ENCODE results near the gene OR14A16. TPM values are rescaled to one million over a fixed set of nuclear protein-coding genes. Genes with fewer than 3 reads are reported as not detected.

Gene OR14A16
- total RNA-seq, 2 experiments from 2014 or later, result not detected

GRCh38 chr1:247843411-247843810, 19.5 kb upstream of the OR14A16 start:
- H3K36me3 ChIP-seq (ENCODE audit: insufficient read depth, low read length), result no peaks in the 10 kb centered on the region
- H3K4me3 Mint-ChIP-seq, result no peak overlapping the region
- ATAC-seq (ENCODE audit: poor library complexity) (no peak), DNase-seq (no peak)
- no peak overlapping the region for H3K27ac Mint-ChIP-seq
- H3K9me3 Mint-ChIP-seq, result no peaks in the 10 kb centered on the region
- H3K4me1 Mint-ChIP-seq (ENCODE audit: low read depth), result no peaks in the 10 kb centered on the region
- ChIA-PET CTCF (no interaction called here), POLR2A (no interaction called here)
- H3K27me3 Mint-ChIP-seq, result no peaks in the 10 kb centered on the region
- no peak overlapping the region for H3K4me3 ChIP-seq (ENCODE audit: low read length)
- H3K27me3 ChIP-seq (ENCODE audit: control insufficient read depth in 1 of 2, insufficient read depth in 2 of 2, low read length in 2 of 2), result no peaks in the 10 kb centered on the region
- no peaks in the 10 kb centered on the region for H3K36me3 Mint-ChIP-seq (ENCODE audit: low read depth)
- no peaks in the 10 kb centered on the region for H3K4me1 ChIP-seq (ENCODE audit: insufficient read depth, low read length)
- no peak for TF ChIP-seq CTCF (IDR thresholded peaks at IDR 0.05)
- H3K27ac ChIP-seq (ENCODE audit: low read depth in 1 of 2, low read length in 2 of 2), result no peak overlapping the region
- peaks cover 0 to 8% of the 10 kb centered on the region in 2 experiments for H3K9me3 ChIP-seq (ENCODE audit: control insufficient read depth in 1 of 2, insufficient read depth in 1 of 2, low read length in 2 of 2)
- intact Hi-C loops (cut with DNase I, micrococcal nuclease), result no loop called here

GRCh38 chr1:247841796-247842195, 17.9 kb upstream of the OR14A16 start, which contains the start of gene OR11L1:
TSS of gene OR11L1 (minus strand) at chr1:247841896. CDS start at chr1:247841896, 0 bp downstream.
- H3K36me3 Mint-ChIP-seq (ENCODE audit: low read depth), result no peaks in the 10 kb centered on the region
- no peaks in the 10 kb centered on the region for H3K27me3 Mint-ChIP-seq
- POLR2A ChIA-PET, result no interaction called here
- no peaks in the 10 kb centered on the region for H3K9me3 Mint-ChIP-seq
- no peaks in the 10 kb centered on the region for H3K27me3 ChIP-seq (ENCODE audit: control insufficient read depth in 1 of 2, insufficient read depth in 2 of 2, low read length in 2 of 2)
- no peak within 1 kb of the TSS for H3K4me3 Mint-ChIP-seq
- H3K27ac ChIP-seq (ENCODE audit: low read depth in 1 of 2, low read length in 2 of 2), result no peak within 1 kb of the TSS
- no peaks in the 10 kb centered on the region for H3K4me1 ChIP-seq (ENCODE audit: insufficient read depth, low read length)
- no peak for ATAC-seq (ENCODE audit: poor library complexity)
- H3K9me3 ChIP-seq (ENCODE audit: control insufficient read depth in 1 of 2, insufficient read depth in 1 of 2, low read length in 2 of 2), result peaks cover 0 to 8% of the 10 kb centered on the region in 2 experiments
- DNase-seq, result no peak
- no peak within 1 kb of the TSS for H3K4me3 ChIP-seq (ENCODE audit: low read length)
- CTCF ChIA-PET, result no interaction called here
- no peaks in the 10 kb centered on the region for H3K36me3 ChIP-seq (ENCODE audit: insufficient read depth, low read length)
- no peak within 1 kb of the TSS for H3K27ac Mint-ChIP-seq
- intact Hi-C loops (cut with DNase I, micrococcal nuclease), result loop anchor here in 1 of 2 experiments (2.0 kb wide), 1 partner anchor 29 kb away; no protein-coding TSS in a partner anchor
- TF ChIP-seq CTCF (IDR thresholded peaks at IDR 0.05), result no peak
- no peaks in the 10 kb centered on the region for H3K4me1 Mint-ChIP-seq (ENCODE audit: low read depth)

- ChIA-PET CTCF (no interaction called here), POLR2A (no interaction called here)
- no peak overlapping the region for H3K27ac ChIP-seq (ENCODE audit: low read depth in 1 of 2, low read length in 2 of 2)
- intact Hi-C loops (cut with DNase I, micrococcal nuclease), result loop anchor here in 1 of 2 experiments (2.0 kb wide), 1 partner anchor 30 kb away; no protein-coding TSS in a partner anchor
- no peaks in the 10 kb centered on the region for H3K27me3 Mint-ChIP-seq
- peaks cover 0 to 5% of the 10 kb centered on the region in 2 experiments for H3K9me3 ChIP-seq (ENCODE audit: control insufficient read depth in 1 of 2, insufficient read depth in 1 of 2, low read length in 2 of 2)
- ATAC-seq (ENCODE audit: poor library complexity), result no peak
- H3K4me1 Mint-ChIP-seq (ENCODE audit: low read depth), result no peaks in the 10 kb centered on the region
- H3K36me3 Mint-ChIP-seq (ENCODE audit: low read depth), result no peaks in the 10 kb centered on the region
- no peak for TF ChIP-seq CTCF (IDR thresholded peaks at IDR 0.05)
- no peak overlapping the region for H3K4me3 Mint-ChIP-seq
- no peak overlapping the region for H3K27ac Mint-ChIP-seq
- H3K36me3 ChIP-seq (ENCODE audit: insufficient read depth, low read length), result no peaks in the 10 kb centered on the region
- H3K4me1 ChIP-seq (ENCODE audit: insufficient read depth, low read length), result no peaks in the 10 kb centered on the region
- H3K27me3 ChIP-seq (ENCODE audit: control insufficient read depth in 1 of 2, insufficient read depth in 2 of 2, low read length in 2 of 2), result no peaks in the 10 kb centered on the region
- no peaks in the 10 kb centered on the region for H3K9me3 Mint-ChIP-seq
- no peak overlapping the region for H3K4me3 ChIP-seq (ENCODE audit: low read length)
- DNase-seq, result no peak
Measured at GRCh38 chr1:247840818-247841217, 16.9 kb upstream of the OR14A16 start.

Measured in CD4-positive, alpha-beta T cell (primary cell).